H9 (cell line): Measurements from ENCODE around the gene SOX30. TPM values are rescaled to one million over a fixed set of nuclear protein-coding genes. Genes with fewer than 3 reads are reported as not detected.

ENCODE experiments used
- DNase-seq: peaks from one replicate; pipeline ENCODE4 v3.0.0-alpha.2; 2017
- H2AFZ ChIP-seq: one replicate; pipeline ENCODE4 v1.6.1; 2013; ENCODE audit warnings: mild to moderate bottlenecking, low read length, control low read depth, moderate library complexity
- H2AK5ac ChIP-seq: 2 replicates; pipeline ENCODE4 v1.6.1; 2013; ENCODE audit warnings: low read length, control low read depth, mixed read lengths; ENCODE audit not compliant: insufficient read length
- H2BK120ac ChIP-seq: one replicate; pipeline ENCODE4 v1.6.1; 2013; ENCODE audit warnings: low read depth, mild to moderate bottlenecking, low read length, control low read depth, inconsistent platforms; ENCODE audit not compliant: poor library complexity, severe bottlenecking
- H2BK12ac ChIP-seq: 2 replicates; pipeline ENCODE4 v1.6.1; 2013; ENCODE audit warnings: low read length, control low read depth, mixed read lengths, low read depth; ENCODE audit not compliant: insufficient read length
- H2BK15ac ChIP-seq: 2 replicates; pipeline ENCODE4 v1.6.1; 2013; ENCODE audit warnings: low read depth, low read length, control low read depth
- H2BK20ac ChIP-seq: one replicate; pipeline ENCODE4 v1.6.1; 2013; ENCODE audit warnings: low read depth, mild to moderate bottlenecking, low read length, control low read depth, inconsistent platforms; ENCODE audit not compliant: poor library complexity, severe bottlenecking
- H2BK5ac ChIP-seq: 2 replicates; pipeline ENCODE4 v1.6.1; 2013; ENCODE audit warnings: low read length, control low read depth, mixed read lengths; ENCODE audit not compliant: insufficient read length
- H3K14ac ChIP-seq: 2 replicates; pipeline ENCODE4 v1.6.1; 2013; ENCODE audit warnings: low read length, control low read depth; ENCODE audit not compliant: insufficient read depth
- H3K18ac ChIP-seq: 2 replicates; pipeline ENCODE4 v1.6.1; 2013; ENCODE audit warnings: low read depth, mild to moderate bottlenecking, mixed read lengths, low read length, control low read depth; ENCODE audit not compliant: insufficient read length
- H3K23ac ChIP-seq: 2 replicates; pipeline ENCODE4 v1.6.1; 2013; ENCODE audit warnings: low read length, control low read depth, mixed read lengths, low read depth; ENCODE audit not compliant: insufficient read length
- H3K23me2 ChIP-seq: 2 replicates; pipeline ENCODE4 v1.6.1; 2013; ENCODE audit warnings: low read depth, mild to moderate bottlenecking, mixed read lengths, low read length, control low read depth; ENCODE audit not compliant: insufficient read length, poor library complexity, severe bottlenecking
- H3K27ac ChIP-seq: 2 replicates; pipeline ENCODE4 v1.5.1; 2013; ENCODE audit warnings: low read length, control low read depth, mixed read lengths, low read depth; ENCODE audit not compliant: insufficient read length
- H3K27me3 ChIP-seq: 2 replicates; pipeline ENCODE4 v1.6.1; 2013; ENCODE audit warnings: low read length, control low read depth, inconsistent platforms; ENCODE audit not compliant: insufficient read depth
- H3K4ac ChIP-seq: 2 replicates; pipeline ENCODE4 v1.6.1; 2013; ENCODE audit warnings: low read depth, mild to moderate bottlenecking, control low read depth, inconsistent platforms, low read length, moderate library complexity
- H3K4me1 ChIP-seq: 2 replicates; pipeline ENCODE4 v1.6.1; 2013; ENCODE audit warnings: low read length, control low read depth, inconsistent platforms; ENCODE audit not compliant: insufficient read depth
- H3K4me2 ChIP-seq: 2 replicates; pipeline ENCODE4 v1.6.1; 2013; ENCODE audit warnings: low read length, control low read depth, mixed read lengths; ENCODE audit not compliant: insufficient read length, insufficient read depth
- H3K56ac ChIP-seq: 2 replicates; pipeline ENCODE4 v1.6.1; 2013; ENCODE audit warnings: low read depth, mild to moderate bottlenecking, mixed read lengths, low read length, control low read depth; ENCODE audit not compliant: insufficient read length
- H3K79me1 ChIP-seq: 2 replicates; pipeline ENCODE4 v1.6.1; 2013; ENCODE audit warnings: low read depth, mild to moderate bottlenecking, moderate library complexity, low read length, control low read depth, inconsistent platforms; ENCODE audit not compliant: insufficient read depth, poor library complexity, severe bottlenecking
- H3K79me2 ChIP-seq: 2 replicates; pipeline ENCODE4 v1.6.1; 2013; ENCODE audit warnings: low read length, control low read depth, inconsistent platforms; ENCODE audit not compliant: insufficient read depth
- H3K9ac ChIP-seq: 2 replicates; pipeline ENCODE4 v1.6.1; 2013; ENCODE audit warnings: low read length, control low read depth, mixed read lengths; ENCODE audit not compliant: insufficient read length; ENCODE audit errors: extremely low read depth
- H3K9me3 ChIP-seq: one replicate; pipeline ENCODE4 v1.6.1; 2013; ENCODE audit warnings: low read depth, low read length, inconsistent platforms; ENCODE audit not compliant: control insufficient read depth
- H3T11ph ChIP-seq: one replicate; pipeline ENCODE4 v1.6.1; 2013; ENCODE audit warnings: mild to moderate bottlenecking, low read length, control low read depth, inconsistent platforms
- H4K20me1 ChIP-seq: one replicate; pipeline ENCODE4 v1.6.1; 2013; ENCODE audit not compliant: control insufficient read depth, insufficient read length, insufficient read depth
- H4K5ac ChIP-seq: 2 replicates; pipeline ENCODE4 v1.6.1; 2013; ENCODE audit warnings: low read depth, mild to moderate bottlenecking, mixed read lengths, low read length, control low read depth; ENCODE audit not compliant: insufficient read length
- H4K8ac ChIP-seq: replicated peaks from 2 replicates; pipeline ENCODE4 v1.6.1; 2013; ENCODE audit warnings: low read length, control low read depth, mixed read lengths, low read depth; ENCODE audit not compliant: insufficient read length
- H4K91ac ChIP-seq: 2 replicates; pipeline ENCODE4 v1.6.1; 2013; ENCODE audit warnings: low read depth, mild to moderate bottlenecking, moderate library complexity, mixed read lengths, low read length, control low read depth; ENCODE audit not compliant: insufficient read length
- H3K27ac Mint-ChIP-seq, 3 experiments: 2 replicates in 2 of 3; 3 replicates in 1 of 3; pipeline ENCODE4 v1.8.0; 2020 to 2021; ENCODE audit warnings: mixed read lengths in 3 of 3, mild to moderate bottlenecking in 1 of 3, moderate library complexity in 1 of 3
- H3K27me3 Mint-ChIP-seq: 2 replicates; pipeline ENCODE4 v1.8.0; 2021; ENCODE audit warnings: low read depth, mild to moderate bottlenecking, moderate library complexity, mixed read lengths
- H3K36me3 Mint-ChIP-seq, 3 experiments: 2 replicates in 2 of 3; 3 replicates in 1 of 3; pipeline ENCODE4 v1.8.0; 2020 to 2021; ENCODE audit warnings: low read depth in 3 of 3, mixed read lengths in 3 of 3; ENCODE audit not compliant: insufficient read depth in 1 of 3
- H3K4me1 Mint-ChIP-seq, 2 experiments: 2 replicates each; pipeline ENCODE4 v1.8.0; 2020; ENCODE audit warnings: mixed read lengths in 2 of 2
- H3K4me3 Mint-ChIP-seq, 2 experiments: 2 replicates in 1 of 2; 3 replicates in 1 of 2; pipeline ENCODE4 v1.8.0; 2020 to 2021; ENCODE audit warnings: mild to moderate bottlenecking in 2 of 2, mixed read lengths in 2 of 2, moderate library complexity in 1 of 2
- H3K9me3 Mint-ChIP-seq, 2 experiments: 2 replicates in 1 of 2; 3 replicates in 1 of 2; pipeline ENCODE4 v1.8.0; 2020; ENCODE audit warnings: mild to moderate bottlenecking in 2 of 2, mixed read lengths in 2 of 2, moderate library complexity in 1 of 2
- CTCF ChIP-seq: fragments of 200-600 bp; sonication (generic); conservative IDR thresholded peaks from 3 replicates; pipeline ENCODE4 v1.8.0; 2021; ENCODE audit warnings: antibody characterized with exemption, mild to moderate bottlenecking
- WGBS: extraction: QIAGEN DNeasy Blood & Tissue Kit; methylation state at CpG from one replicate; pipeline ENCODE4 v1.1.7; 2013; ENCODE audit warnings: missing lambda C conversion rate, low lambda C conversion rate, mixed read lengths; ENCODE audit not compliant: insufficient read length; ENCODE audit errors: extremely low coverage; 5-methylcytosine and 5-hydroxymethylcytosine counted together
- total RNA-seq: library from RNA; stranded (reverse); gene quantifications from 2 replicates; pipeline ENCODE4 v1.2.1, GENCODE V29; 2021

Gene SOX30
- total RNA-seq, 1 experiment from 2014 or later = not detected

- Histone ChIP-seq H3K9ac (no peak overlapping the region), H2BK120ac (no peak overlapping the region), H3K4me1 (no peaks in the 10 kb centered on the region), H2BK12ac (no peak overlapping the region), H3K79me2 (no peaks in the 10 kb centered on the region), H2BK15ac (no peak overlapping the region), H4K20me1 (no peaks in the 10 kb centered on the region), H2AFZ (no peak overlapping the region), H3K23me2 (no peaks in the 10 kb centered on the region), H3K23ac (no peak overlapping the region), H2BK20ac (no peak overlapping the region), H3K27me3 (no peaks in the 10 kb centered on the region), H3K4ac (no peak overlapping the region), H3K18ac (no peak overlapping the region), H3K4me2 (no peak overlapping the region), H3K56ac (no peak overlapping the region), H3T11ph (no peak overlapping the region), H4K5ac (no peak overlapping the region), H3K27ac (no peak overlapping the region), H4K91ac (no peak overlapping the region), H4K8ac (no peak overlapping the region), H2BK5ac (no peak overlapping the region), H3K79me1 (no peaks in the 10 kb centered on the region), H3K9me3 (no peaks in the 10 kb centered on the region), H2AK5ac (no peak overlapping the region), H3K14ac (no peak overlapping the region)
- H3K27ac Mint-ChIP-seq = no peak overlapping the region
- no peaks in the 10 kb centered on the region for H3K4me1 Mint-ChIP-seq
- no peak for TF ChIP-seq CTCF
- H3K36me3 Mint-ChIP-seq = no peaks in the 10 kb centered on the region
- H3K27me3 Mint-ChIP-seq = no peaks in the 10 kb centered on the region
- no peak overlapping the region for H3K4me3 Mint-ChIP-seq
- no CpG with 5 or more reads among the region's 12 CpGs for WGBS
- no peak for DNase-seq
- H3K9me3 Mint-ChIP-seq = no peaks in the 10 kb centered on the region
Observed at GRCh38 chr5:157603333-157604190, 48.7 kb downstream of the SOX30 start.
